Motor neuron (in vitro differentiated cells): ENCODE data around the gene DTX2. TPM values are rescaled to one million over a fixed set of nuclear protein-coding genes. Genes with fewer than 3 reads are reported as not detected.
"Not testable (repeated sequence)": the region's sequence is repeated elsewhere in the genome, so short reads cannot be mapped to it uniquely, and the experiment has no call there.

ENCODE experiments used
- ATAC-seq, 8 experiments: fragments of 200-7000 bp; cut with Tn5 transposase; replicated peaks in 6 of 8; 2 replicates each; pipeline ENCODE4 v1.8.0; 2021; ENCODE audit warnings: mild to moderate bottlenecking in 8 of 8, moderate library complexity in 8 of 8
- H3K27ac ChIP-seq, 2 donors: fragments of 250-450 bp; sonication (Bioruptor Pico); 2 replicates each; pipeline ENCODE4 v1.9.0; 2021; ENCODE audit warnings: antibody characterized with exemption in 2 of 2, mild to moderate bottlenecking in 2 of 2, moderate library complexity in 1 of 2
- H3K4me1 ChIP-seq, 2 donors: fragments of 250-450 bp; sonication (Bioruptor Pico); replicated peaks in 1 of 2; 2 replicates each; pipeline ENCODE4 v1.6.1; 2021; ENCODE audit warnings: antibody characterized with exemption in 2 of 2, mild to moderate bottlenecking in 2 of 2, moderate library complexity in 1 of 2
- H3K4me3 ChIP-seq, 5 donors: fragments of 250-450 bp; sonication (Bioruptor Pico); 2 replicates each; pipeline ENCODE4 v1.9.0; 2021; ENCODE audit warnings: antibody characterized with exemption in 5 of 5, mild to moderate bottlenecking in 5 of 5, moderate library complexity in 4 of 5
- WGBS, 10 experiments: fragments of 450-650 bp; shearing (Covaris generic); methylation state at CpG; one replicate each; pipeline ENCODE4 v1.0.0; 2022; 5-methylcytosine and 5-hydroxymethylcytosine counted together
- in situ Hi-C, 9 experiments: fragments of 400-800 bp; cut with MboI; loops; one replicate each; pipeline ENCODE4 v1.15.0; 2021; ENCODE audit warnings: low sequenced_read_pairs in 9 of 9, low pct_unique_long_range_greater_than_20kb in 2 of 9; ENCODE audit not compliant: unreplicated experiment in 9 of 9
- total RNA-seq, 8 experiments: library from RNA; unstranded; fragments of 300-600 nt; gene quantifications; 2 replicates each; pipeline versions ENCODE4 v1.2.3 to v1.2.4, GENCODE V29; 2022

DTX2 gene
- total RNA-seq, 8 experiments from 2014 or later = 3.4 to 13.8 (median 5.6) TPM

- WGBS, 10 experiments = 79 to 100% (median 89%) methylated on average over 1 to 9 of the region's 29 CpGs; no CpG with 5 or more reads in 4 of the 10 experiments
- Histone ChIP-seq H3K27ac (peak overlapping the region in 1 of 2 donors; percentile 4), H3K4me1 (peaks cover 8 to 15% of the 10 kb centered on the region in 2 donors), H3K4me3 (no peak overlapping the region)
- ATAC-seq = no peak
- in situ Hi-C loops = no loop called here
Measured at GRCh38 chr7:76513817-76514799, 52.6 kb downstream of the DTX2 start.

GRCh38 chr7:76514926-76515771 is 53.6 kb downstream of the DTX2 start:
- peak in 6 of 8 experiments; percentile 14 to 63 (median 48) for ATAC-seq
- in situ Hi-C loops = no loop called here
- 100% methylated on average over 1 of the region's 16 CpGs; no CpG with 5 or more reads in 9 of the 10 experiments for WGBS, 10 experiments
- H3K27ac ChIP-seq = peak overlapping the region in 1 of 2 donors; percentile 31
- H3K4me1 ChIP-seq = peaks cover 8 to 12% of the 10 kb centered on the region in 2 donors
- H3K4me3 ChIP-seq = no peak overlapping the region

DNA sequence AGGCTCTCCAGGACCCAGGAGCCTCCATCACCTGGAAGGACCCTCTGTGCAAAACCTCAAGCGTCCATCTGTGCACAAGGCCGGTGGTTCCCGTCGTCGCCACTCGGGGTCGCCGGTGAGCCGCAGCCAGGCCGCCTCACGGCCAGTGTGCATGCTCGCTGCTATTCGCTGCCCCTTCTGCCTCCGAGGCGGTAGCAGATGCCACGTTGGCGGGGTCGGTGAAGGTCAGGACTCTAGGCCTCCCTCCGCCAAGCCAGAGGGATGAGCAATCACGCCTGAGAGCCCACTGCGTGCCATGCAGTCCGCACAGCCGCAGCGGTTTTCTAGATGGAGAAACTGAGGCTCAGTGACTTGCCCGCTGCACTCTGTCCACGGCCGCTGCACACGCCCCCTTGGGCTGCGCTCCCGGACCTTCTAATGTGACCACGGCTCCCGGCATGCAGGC is 54.5 kb downstream of the DTX2 start:
- in situ Hi-C loops = no loop called here

DNA sequence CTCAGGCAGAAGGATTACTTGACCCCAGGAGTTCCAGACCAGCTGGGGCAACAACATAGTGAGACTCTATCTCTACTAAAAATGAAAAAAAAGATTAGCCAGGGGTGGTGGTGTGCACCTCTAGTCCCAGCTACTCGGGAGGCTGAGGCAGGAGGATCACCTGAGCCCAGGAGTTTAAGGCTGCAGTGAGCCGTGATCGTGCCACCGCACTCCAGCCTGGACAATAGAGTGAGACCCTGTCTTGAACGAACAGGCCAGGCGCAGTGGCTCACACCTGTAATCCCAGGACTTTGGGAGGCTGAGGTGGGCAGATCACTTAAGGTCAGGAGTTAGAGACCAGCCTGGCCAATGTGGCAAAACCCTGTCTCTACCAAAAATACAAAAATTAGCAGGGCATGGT is 55.4 kb downstream of the DTX2 start:
- ATAC-seq, H3K27ac ChIP-seq, in situ Hi-C loops, H3K4me3 ChIP-seq: not testable (repeated sequence)
- WGBS, 10 experiments = 93% methylated on average over 3 of the region's 6 CpGs; no CpG with 5 or more reads in 9 of the 10 experiments
- peaks cover 8 to 12% of the 10 kb centered on the region in 2 donors for H3K4me1 ChIP-seq

More for the DNA sequence above, 54.5 kb downstream of the DTX2 start:
- Histone ChIP-seq H3K27ac (no peak overlapping the region), H3K4me1 (peaks cover 8 to 12% of the 10 kb centered on the region in 2 donors), H3K4me3 (no peak overlapping the region)
- peak in 4 of 8 experiments; percentile 71 to 83 (median 74) for ATAC-seq
- 26% methylated on average over 8 of the region's 32 CpGs; no CpG with 5 or more reads in 9 of the 10 experiments for WGBS, 10 experiments

GRCh38 chr7:76526183-76526582 is 64.7 kb downstream of the DTX2 start:
- H3K27ac ChIP-seq, in situ Hi-C loops, H3K4me3 ChIP-seq, ATAC-seq, H3K4me1 ChIP-seq: not testable (repeated sequence)
- WGBS, 10 experiments = no CpG with 5 or more reads among the region's 4 CpGs

GRCh38 chr7:76531643-76532042 is 70.1 kb downstream of the DTX2 start:
- H3K4me3 ChIP-seq, in situ Hi-C loops, H3K27ac ChIP-seq, ATAC-seq, H3K4me1 ChIP-seq: not testable (repeated sequence)
- no CpG with 5 or more reads among the region's 2 CpGs for WGBS, 10 experiments

GRCh38 chr7:76543197-76543596 is 81.7 kb downstream of the DTX2 start, which contains the start of gene SPDYE16:
TSS of gene SPDYE16 (minus strand) at chr7:76543297. CDS start at chr7:76541459, 1,838 bp downstream.
- H3K27ac ChIP-seq, in situ Hi-C loops, H3K4me1 ChIP-seq, H3K4me3 ChIP-seq, ATAC-seq: not testable (repeated sequence)
- WGBS, 10 experiments = no CpG with 5 or more reads among the region's 8 CpGs

GRCh38 chr7:76549025-76549854 is 87.7 kb downstream of the DTX2 start:
- ATAC-seq = peak; percentile 99 to 100 (median 100)
- H3K4me1 ChIP-seq, in situ Hi-C loops: not testable (repeated sequence)
- Histone ChIP-seq H3K4me3 (peak overlapping the region; percentile 61 to 99 (median 88)), H3K27ac (peak overlapping the region; percentile 87 to 96)
- no CpG with 5 or more reads among the region's 71 CpGs for WGBS, 10 experiments

DNA sequence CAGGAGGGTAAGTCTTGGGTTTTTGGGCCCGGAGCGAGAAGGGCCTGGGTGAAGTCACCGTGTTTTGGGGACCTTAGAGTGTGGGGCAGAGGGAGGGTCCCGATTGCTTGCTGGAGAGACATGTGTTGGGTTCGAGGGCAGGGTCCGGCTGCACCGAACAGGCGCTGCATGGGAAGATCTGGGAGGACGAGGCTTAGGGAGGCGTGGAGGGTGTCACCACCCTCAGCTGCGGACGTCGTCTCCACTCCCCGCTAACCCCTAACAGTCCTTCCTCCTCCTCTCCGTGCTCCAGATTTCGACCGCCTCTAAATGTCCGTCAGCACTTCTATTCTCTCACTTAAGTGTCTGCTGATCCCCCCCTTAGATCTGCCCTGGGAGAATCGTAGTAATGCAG is 88.3 kb downstream of the DTX2 start:
- Histone ChIP-seq H3K4me3 (peak overlapping the region; percentile 61 to 99 (median 88)), H3K27ac (peak overlapping the region; percentile 87 to 96)
- in situ Hi-C loops, H3K4me1 ChIP-seq, ATAC-seq: not testable (repeated sequence)
- no CpG with 5 or more reads among the region's 19 CpGs for WGBS, 10 experiments

- ATAC-seq, in situ Hi-C loops, H3K4me1 ChIP-seq, H3K27ac ChIP-seq, H3K4me3 ChIP-seq: not testable (repeated sequence)
- WGBS, 10 experiments = no CpG with 5 or more reads among the region's 6 CpGs
Measured at GRCh38 chr7:76551992-76552391, 90.5 kb downstream of the DTX2 start.
